WTC11 (cell line): ENCODE measurements around the gene MYBL2. TPM values are rescaled to one million over a fixed set of nuclear protein-coding genes. Genes with fewer than 3 reads are reported as not detected.

ENCODE experiments used
- CREM ChIP-seq: sonication (generic); formaldehyde crosslinking; IDR thresholded peaks from 2 replicates; pipeline ENCODE4 v1.8.1; 2022; ENCODE audit warnings: mild to moderate bottlenecking, missing genetic modification reagents, moderate library complexity
- ELF4 ChIP-seq: sonication (generic); formaldehyde crosslinking; IDR thresholded peaks from 2 replicates; pipeline ENCODE4 v1.8.1; 2022; ENCODE audit warnings: low read depth, mild to moderate bottlenecking, moderate library complexity, missing genetic modification reagents
- ESRRA ChIP-seq: sonication (generic); formaldehyde crosslinking; IDR thresholded peaks from 2 replicates; pipeline ENCODE4 v1.8.1; 2022; ENCODE audit warnings: mild to moderate bottlenecking, missing genetic modification reagents, borderline replicate concordance
- GABPB1 ChIP-seq: sonication (generic); formaldehyde crosslinking; IDR thresholded peaks from 2 replicates; pipeline ENCODE4 v1.8.1; 2023; ENCODE audit warnings: mild to moderate bottlenecking, missing genetic modification reagents
- MXD4 ChIP-seq: fragments of 250-450 bp; sonication (Bioruptor Pico); IDR thresholded peaks from 2 replicates; pipeline ENCODE4 v1.8.0; 2021; ENCODE audit warnings: mild to moderate bottlenecking, moderate library complexity, borderline replicate concordance
- NFATC4 ChIP-seq: fragments of 250-450 bp; sonication (Bioruptor Pico); IDR thresholded peaks from 2 replicates; pipeline ENCODE4 v1.9.0; 2021; ENCODE audit warnings: mild to moderate bottlenecking
- NR1H2 ChIP-seq: sonication (generic); formaldehyde crosslinking; IDR thresholded peaks from 2 replicates; pipeline ENCODE4 v1.9.0; 2021; ENCODE audit warnings: mild to moderate bottlenecking, moderate library complexity, missing genetic modification reagents
- NR3C1 ChIP-seq: sonication (generic); formaldehyde crosslinking; conservative IDR thresholded peaks from 2 replicates; pipeline ENCODE4 v1.8.1; 2023; ENCODE audit warnings: low read depth, mild to moderate bottlenecking, missing genetic modification reagents
- OVOL2 ChIP-seq: fragments of 250-450 bp; sonication (Bioruptor Pico); IDR thresholded peaks from 2 replicates; pipeline ENCODE4 v1.9.0; 2021; ENCODE audit warnings: mild to moderate bottlenecking, borderline replicate concordance
- PRRX2 ChIP-seq: fragments of 250-450 bp; sonication (Bioruptor Pico); IDR thresholded peaks from 2 replicates; pipeline ENCODE4 v1.8.0; 2021; ENCODE audit warnings: mild to moderate bottlenecking
- RELA ChIP-seq: sonication (generic); formaldehyde crosslinking; IDR thresholded peaks from 2 replicates; pipeline ENCODE4 v1.8.1; 2022; ENCODE audit warnings: missing genetic modification reagents, mild to moderate bottlenecking, borderline replicate concordance
- SMAD4 ChIP-seq: sonication (generic); formaldehyde crosslinking; IDR thresholded peaks from 2 replicates; pipeline ENCODE4 v1.8.0; 2022; ENCODE audit warnings: mild to moderate bottlenecking, missing genetic modification reagents
- SP1 ChIP-seq: sonication (generic); formaldehyde crosslinking; conservative IDR thresholded peaks from 2 replicates; pipeline ENCODE4 v1.8.1; 2022; ENCODE audit warnings: missing genetic modification reagents
- ZBTB21 ChIP-seq: sonication (generic); formaldehyde crosslinking; IDR thresholded peaks from 2 replicates; pipeline ENCODE4 v1.8.1; 2023; ENCODE audit warnings: mild to moderate bottlenecking, missing genetic modification reagents, borderline replicate concordance
- ZNF138 ChIP-seq: sonication (generic); formaldehyde crosslinking; conservative IDR thresholded peaks from 2 replicates; pipeline ENCODE4 v1.8.1; 2022; ENCODE audit warnings: mild to moderate bottlenecking, moderate library complexity, missing genetic modification reagents
- ZNF232 ChIP-seq: sonication (generic); formaldehyde crosslinking; IDR thresholded peaks from 2 replicates; pipeline ENCODE4 v1.8.0; 2022; ENCODE audit warnings: mild to moderate bottlenecking, missing genetic modification reagents
- total RNA-seq: library from RNA; stranded (reverse); gene quantifications from 3 replicates; pipeline ENCODE4 v1.2.3, GENCODE V29; 2021
- TF ChIP-seq, protein P1 (sequence below): sonication (generic); formaldehyde crosslinking; IDR thresholded peaks from 2 replicates; pipeline ENCODE4 v1.8.0; 2023; ENCODE audit warnings: mild to moderate bottlenecking, missing genetic modification reagents
- TF ChIP-seq, protein P2 (sequence below): sonication (generic); formaldehyde crosslinking; IDR thresholded peaks from 2 replicates; pipeline ENCODE4 v1.8.1; 2023; ENCODE audit warnings: mild to moderate bottlenecking, moderate library complexity, missing genetic modification reagents
- TF ChIP-seq, protein P3 (sequence below): sonication (generic); formaldehyde crosslinking; IDR thresholded peaks from 2 replicates; pipeline ENCODE4 v1.8.1; 2022; ENCODE audit warnings: mild to moderate bottlenecking, missing genetic modification reagents, moderate library complexity, borderline replicate concordance
- TF ChIP-seq, protein P4 (sequence below): sonication (generic); formaldehyde crosslinking; IDR thresholded peaks from 2 replicates; pipeline ENCODE4 v1.8.0; 2022; ENCODE audit warnings: mild to moderate bottlenecking, missing genetic modification reagents
- TF ChIP-seq, protein P5 (sequence below): sonication (generic); formaldehyde crosslinking; IDR thresholded peaks from 2 replicates; pipeline ENCODE4 v1.8.1; 2023; ENCODE audit warnings: mild to moderate bottlenecking, missing genetic modification reagents, moderate library complexity
- TF ChIP-seq, protein P6 (sequence below): fragments of 250-450 bp; sonication (Bioruptor Pico); IDR thresholded peaks from 2 replicates; pipeline ENCODE4 v2.1.2; 2022; ENCODE audit warnings: mild to moderate bottlenecking, moderate library complexity
- TF ChIP-seq, protein P7 (sequence below): fragments of 250-450 bp; sonication (Bioruptor Pico); IDR thresholded peaks from 2 replicates; pipeline ENCODE4 v1.9.0; 2021; ENCODE audit warnings: mild to moderate bottlenecking
- TF ChIP-seq, protein P8 (sequence below): sonication (generic); formaldehyde crosslinking; IDR thresholded peaks from 2 replicates; pipeline ENCODE4 v1.8.1; 2023; ENCODE audit warnings: mild to moderate bottlenecking, missing genetic modification reagents, borderline replicate concordance

Gene MYBL2
- total RNA-seq, 1 experiment from 2014 or later: 166 TPM

DNA sequence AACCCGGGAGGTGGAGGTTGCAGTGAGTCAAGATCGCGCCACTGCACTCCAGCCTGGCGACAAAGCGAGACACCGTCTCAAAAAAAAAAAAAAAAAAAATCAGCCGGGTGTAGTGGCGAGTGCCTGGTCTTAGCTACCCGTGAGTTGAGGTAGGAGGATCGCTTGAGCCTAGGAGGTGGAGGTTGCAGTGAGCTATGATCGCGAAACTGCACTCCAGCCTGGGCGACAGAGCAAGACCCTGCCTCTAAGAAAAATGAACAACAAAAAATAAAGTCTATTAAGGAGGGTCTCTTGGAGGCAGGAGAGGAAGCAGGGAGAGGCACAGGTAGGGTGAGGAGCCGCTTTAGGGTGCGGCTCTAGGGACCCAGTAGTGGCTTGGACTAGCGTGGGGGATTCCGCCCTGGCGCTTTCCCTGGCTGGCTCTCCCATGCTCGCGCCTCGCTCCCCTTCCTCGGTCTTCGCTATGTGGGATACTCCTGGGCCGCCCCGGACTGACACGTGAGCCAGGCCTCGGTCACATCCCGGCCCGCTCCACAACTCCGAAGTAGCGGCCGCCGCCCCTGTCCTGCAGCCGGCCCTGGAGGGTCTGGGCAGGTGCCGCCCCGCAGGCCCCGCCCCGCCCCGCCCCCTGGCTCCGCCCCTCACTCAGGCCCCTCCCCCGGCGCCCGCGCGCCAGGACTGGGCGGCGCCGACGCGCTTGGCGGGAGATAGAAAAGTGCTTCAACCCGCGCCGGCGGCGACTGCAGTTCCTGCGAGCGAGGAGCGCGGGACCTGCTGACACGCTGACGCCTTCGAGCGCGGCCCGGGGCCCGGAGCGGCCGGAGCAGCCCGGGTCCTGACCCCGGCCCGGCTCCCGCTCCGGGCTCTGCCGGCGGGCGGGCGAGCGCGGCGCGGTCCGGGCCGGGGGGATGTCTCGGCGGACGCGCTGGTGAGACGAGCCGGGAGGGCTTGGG, at the start of gene MYBL2 (continued):
- TF ChIP-seq, protein P1, sequence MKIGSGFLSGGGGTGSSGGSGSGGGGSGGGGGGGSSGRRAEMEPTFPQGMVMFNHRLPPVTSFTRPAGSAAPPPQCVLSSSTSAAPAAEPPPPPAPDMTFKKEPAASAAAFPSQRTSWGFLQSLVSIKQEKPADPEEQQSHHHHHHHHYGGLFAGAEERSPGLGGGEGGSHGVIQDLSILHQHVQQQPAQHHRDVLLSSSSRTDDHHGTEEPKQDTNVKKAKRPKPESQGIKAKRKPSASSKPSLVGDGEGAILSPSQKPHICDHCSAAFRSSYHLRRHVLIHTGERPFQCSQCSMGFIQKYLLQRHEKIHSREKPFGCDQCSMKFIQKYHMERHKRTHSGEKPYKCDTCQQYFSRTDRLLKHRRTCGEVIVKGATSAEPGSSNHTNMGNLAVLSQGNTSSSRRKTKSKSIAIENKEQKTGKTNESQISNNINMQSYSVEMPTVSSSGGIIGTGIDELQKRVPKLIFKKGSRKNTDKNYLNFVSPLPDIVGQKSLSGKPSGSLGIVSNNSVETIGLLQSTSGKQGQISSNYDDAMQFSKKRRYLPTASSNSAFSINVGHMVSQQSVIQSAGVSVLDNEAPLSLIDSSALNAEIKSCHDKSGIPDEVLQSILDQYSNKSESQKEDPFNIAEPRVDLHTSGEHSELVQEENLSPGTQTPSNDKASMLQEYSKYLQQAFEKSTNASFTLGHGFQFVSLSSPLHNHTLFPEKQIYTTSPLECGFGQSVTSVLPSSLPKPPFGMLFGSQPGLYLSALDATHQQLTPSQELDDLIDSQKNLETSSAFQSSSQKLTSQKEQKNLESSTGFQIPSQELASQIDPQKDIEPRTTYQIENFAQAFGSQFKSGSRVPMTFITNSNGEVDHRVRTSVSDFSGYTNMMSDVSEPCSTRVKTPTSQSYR (CRISPR knock-in tag): no peak
- TF ChIP-seq, protein P2, sequence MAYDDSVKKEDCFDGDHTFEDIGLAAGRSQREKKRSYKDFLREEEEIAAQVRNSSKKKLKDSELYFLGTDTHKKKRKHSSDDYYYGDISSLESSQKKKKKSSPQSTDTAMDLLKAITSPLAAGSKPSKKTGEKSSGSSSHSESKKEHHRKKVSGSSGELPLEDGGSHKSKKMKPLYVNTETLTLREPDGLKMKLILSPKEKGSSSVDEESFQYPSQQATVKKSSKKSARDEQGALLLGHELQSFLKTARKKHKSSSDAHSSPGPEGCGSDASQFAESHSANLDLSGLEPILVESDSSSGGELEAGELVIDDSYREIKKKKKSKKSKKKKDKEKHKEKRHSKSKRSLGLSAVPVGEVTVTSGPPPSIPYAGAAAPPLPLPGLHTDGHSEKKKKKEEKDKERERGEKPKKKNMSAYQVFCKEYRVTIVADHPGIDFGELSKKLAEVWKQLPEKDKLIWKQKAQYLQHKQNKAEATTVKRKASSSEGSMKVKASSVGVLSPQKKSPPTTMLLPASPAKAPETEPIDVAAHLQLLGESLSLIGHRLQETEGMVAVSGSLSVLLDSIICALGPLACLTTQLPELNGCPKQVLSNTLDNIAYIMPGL: no peak
- TF ChIP-seq ESRRA (CRISPR knock-in tag): no peak; the same call in 1 of the 2 replicates
- no peak for TF ChIP-seq OVOL2 (CRISPR knock-in tag)
- no peak for TF ChIP-seq NFATC4
- TF ChIP-seq NR3C1: no peak
- TF ChIP-seq, protein P3, sequence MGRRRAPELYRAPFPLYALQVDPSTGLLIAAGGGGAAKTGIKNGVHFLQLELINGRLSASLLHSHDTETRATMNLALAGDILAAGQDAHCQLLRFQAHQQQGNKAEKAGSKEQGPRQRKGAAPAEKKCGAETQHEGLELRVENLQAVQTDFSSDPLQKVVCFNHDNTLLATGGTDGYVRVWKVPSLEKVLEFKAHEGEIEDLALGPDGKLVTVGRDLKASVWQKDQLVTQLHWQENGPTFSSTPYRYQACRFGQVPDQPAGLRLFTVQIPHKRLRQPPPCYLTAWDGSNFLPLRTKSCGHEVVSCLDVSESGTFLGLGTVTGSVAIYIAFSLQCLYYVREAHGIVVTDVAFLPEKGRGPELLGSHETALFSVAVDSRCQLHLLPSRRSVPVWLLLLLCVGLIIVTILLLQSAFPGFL (CRISPR knock-in tag): no peak
- TF ChIP-seq, protein P4, sequence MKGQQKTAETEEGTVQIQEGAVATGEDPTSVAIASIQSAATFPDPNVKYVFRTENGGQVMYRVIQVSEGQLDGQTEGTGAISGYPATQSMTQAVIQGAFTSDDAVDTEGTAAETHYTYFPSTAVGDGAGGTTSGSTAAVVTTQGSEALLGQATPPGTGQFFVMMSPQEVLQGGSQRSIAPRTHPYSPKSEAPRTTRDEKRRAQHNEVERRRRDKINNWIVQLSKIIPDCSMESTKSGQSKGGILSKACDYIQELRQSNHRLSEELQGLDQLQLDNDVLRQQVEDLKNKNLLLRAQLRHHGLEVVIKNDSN (CRISPR knock-in tag): peak; percentile 54; the same call in 1 of the 2 replicates
- TF ChIP-seq ELF4 (CRISPR knock-in tag): no peak
- TF ChIP-seq, protein P5, sequence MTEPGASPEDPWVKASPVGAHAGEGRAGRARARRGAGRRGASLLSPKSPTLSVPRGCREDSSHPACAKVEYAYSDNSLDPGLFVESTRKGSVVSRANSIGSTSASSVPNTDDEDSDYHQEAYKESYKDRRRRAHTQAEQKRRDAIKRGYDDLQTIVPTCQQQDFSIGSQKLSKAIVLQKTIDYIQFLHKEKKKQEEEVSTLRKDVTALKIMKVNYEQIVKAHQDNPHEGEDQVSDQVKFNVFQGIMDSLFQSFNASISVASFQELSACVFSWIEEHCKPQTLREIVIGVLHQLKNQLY (CRISPR knock-in tag): no peak
- TF ChIP-seq SMAD4 (CRISPR knock-in tag): no peak
- no peak for TF ChIP-seq PRRX2 (CRISPR knock-in tag)
- TF ChIP-seq, protein P6, sequence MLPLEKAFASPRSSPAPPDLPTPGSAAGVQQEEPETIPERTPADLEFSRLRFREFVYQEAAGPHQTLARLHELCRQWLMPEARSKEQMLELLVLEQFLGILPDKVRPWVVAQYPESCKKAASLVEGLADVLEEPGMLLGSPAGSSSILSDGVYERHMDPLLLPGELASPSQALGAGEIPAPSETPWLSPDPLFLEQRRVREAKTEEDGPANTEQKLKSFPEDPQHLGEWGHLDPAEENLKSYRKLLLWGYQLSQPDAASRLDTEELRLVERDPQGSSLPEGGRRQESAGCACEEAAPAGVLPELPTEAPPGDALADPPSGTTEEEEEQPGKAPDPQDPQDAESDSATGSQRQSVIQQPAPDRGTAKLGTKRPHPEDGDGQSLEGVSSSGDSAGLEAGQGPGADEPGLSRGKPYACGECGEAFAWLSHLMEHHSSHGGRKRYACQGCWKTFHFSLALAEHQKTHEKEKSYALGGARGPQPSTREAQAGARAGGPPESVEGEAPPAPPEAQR (CRISPR knock-in tag): no peak
- TF ChIP-seq ZNF232 (CRISPR knock-in tag): no peak
- no peak for TF ChIP-seq ZBTB21 (CRISPR knock-in tag)
- no peak for TF ChIP-seq ZNF138 (CRISPR knock-in tag)
- no peak for TF ChIP-seq CREM (CRISPR knock-in tag)
- peak; percentile 70 for TF ChIP-seq SP1 (CRISPR knock-in tag)
- TF ChIP-seq, protein P7, sequence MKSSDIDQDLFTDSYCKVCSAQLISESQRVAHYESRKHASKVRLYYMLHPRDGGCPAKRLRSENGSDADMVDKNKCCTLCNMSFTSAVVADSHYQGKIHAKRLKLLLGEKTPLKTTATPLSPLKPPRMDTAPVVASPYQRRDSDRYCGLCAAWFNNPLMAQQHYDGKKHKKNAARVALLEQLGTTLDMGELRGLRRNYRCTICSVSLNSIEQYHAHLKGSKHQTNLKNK (CRISPR knock-in tag): no peak
- no peak for TF ChIP-seq GABPB1 (CRISPR knock-in tag)
- no peak for TF ChIP-seq NR1H2 (CRISPR knock-in tag)
- TF ChIP-seq, protein P8, sequence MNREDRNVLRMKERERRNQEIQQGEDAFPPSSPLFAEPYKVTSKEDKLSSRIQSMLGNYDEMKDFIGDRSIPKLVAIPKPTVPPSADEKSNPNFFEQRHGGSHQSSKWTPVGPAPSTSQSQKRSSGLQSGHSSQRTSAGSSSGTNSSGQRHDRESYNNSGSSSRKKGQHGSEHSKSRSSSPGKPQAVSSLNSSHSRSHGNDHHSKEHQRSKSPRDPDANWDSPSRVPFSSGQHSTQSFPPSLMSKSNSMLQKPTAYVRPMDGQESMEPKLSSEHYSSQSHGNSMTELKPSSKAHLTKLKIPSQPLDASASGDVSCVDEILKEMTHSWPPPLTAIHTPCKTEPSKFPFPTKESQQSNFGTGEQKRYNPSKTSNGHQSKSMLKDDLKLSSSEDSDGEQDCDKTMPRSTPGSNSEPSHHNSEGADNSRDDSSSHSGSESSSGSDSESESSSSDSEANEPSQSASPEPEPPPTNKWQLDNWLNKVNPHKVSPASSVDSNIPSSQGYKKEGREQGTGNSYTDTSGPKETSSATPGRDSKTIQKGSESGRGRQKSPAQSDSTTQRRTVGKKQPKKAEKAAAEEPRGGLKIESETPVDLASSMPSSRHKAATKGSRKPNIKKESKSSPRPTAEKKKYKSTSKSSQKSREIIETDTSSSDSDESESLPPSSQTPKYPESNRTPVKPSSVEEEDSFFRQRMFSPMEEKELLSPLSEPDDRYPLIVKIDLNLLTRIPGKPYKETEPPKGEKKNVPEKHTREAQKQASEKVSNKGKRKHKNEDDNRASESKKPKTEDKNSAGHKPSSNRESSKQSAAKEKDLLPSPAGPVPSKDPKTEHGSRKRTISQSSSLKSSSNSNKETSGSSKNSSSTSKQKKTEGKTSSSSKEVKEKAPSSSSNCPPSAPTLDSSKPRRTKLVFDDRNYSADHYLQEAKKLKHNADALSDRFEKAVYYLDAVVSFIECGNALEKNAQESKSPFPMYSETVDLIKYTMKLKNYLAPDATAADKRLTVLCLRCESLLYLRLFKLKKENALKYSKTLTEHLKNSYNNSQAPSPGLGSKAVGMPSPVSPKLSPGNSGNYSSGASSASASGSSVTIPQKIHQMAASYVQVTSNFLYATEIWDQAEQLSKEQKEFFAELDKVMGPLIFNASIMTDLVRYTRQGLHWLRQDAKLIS (CRISPR knock-in tag): no peak
- no peak for TF ChIP-seq MXD4 (CRISPR knock-in tag)
- no peak for TF ChIP-seq RELA (CRISPR knock-in tag)
